ENCODE data around the gene HMG20B.

Gene HMG20B

GRCh38 chr19:3618811-3619630 is 46.3 kb downstream of the HMG20B start:
- no peak for DNase-seq (ENCODE audit: low read depth in 4 of 4, low spot score in 1 of 4)

GRCh38 chr19:3619631-3620012 is 46.9 kb downstream of the HMG20B start:
- DNase-seq (ENCODE audit: low read depth in 4 of 4, low spot score in 1 of 4), result no peak

GRCh38 chr19:3620145-3620816 is 47.5 kb downstream of the HMG20B start:
- DNase-seq (ENCODE audit: low read depth in 4 of 4, low spot score in 1 of 4), result no peak

- DNase-seq (ENCODE audit: low read depth in 4 of 4, low spot score in 1 of 4), result no peak
Observed at GRCh38 chr19:3620817-3621547, 48.2 kb downstream of the HMG20B start.

- DNase-seq (ENCODE audit: low read depth in 4 of 4, low spot score in 1 of 4), result no peak
Observed at GRCh38 chr19:3621689-3622088, 48.9 kb downstream of the HMG20B start.

- no peak for DNase-seq (ENCODE audit: low read depth in 4 of 4, low spot score in 1 of 4)
Observed at GRCh38 chr19:3622224-3622623, 49.5 kb downstream of the HMG20B start.

GRCh38 chr19:3623716-3624115 is 51.0 kb downstream of the HMG20B start:
- DNase-seq (ENCODE audit: low read depth in 4 of 4, low spot score in 1 of 4), result no peak

GRCh38 chr19:3625996-3626472 is 53.3 kb downstream of the HMG20B start:
- no peak for DNase-seq (ENCODE audit: low read depth in 4 of 4, low spot score in 1 of 4)

GRCh38 chr19:3626473-3627350 is 54.0 kb downstream of the HMG20B start, which contains the start of gene CACTIN:
Gene CACTIN, minus strand, starts transcription at chr19:3626790. Its CDS starts 28 bp downstream, at chr19:3626762.
- peak; percentile 96 to 99 (median 98) for DNase-seq (ENCODE audit: low read depth in 4 of 4, low spot score in 1 of 4)

GRCh38 chr19:3627351-3627723 is 54.6 kb downstream of the HMG20B start:
- DNase-seq (ENCODE audit: low read depth in 4 of 4, low spot score in 1 of 4), result no peak

Data from stimulated activated CD4-positive, alpha-beta T cell treated with anti-CD3 and anti-CD28 coated beads, Interleukin-1b, Interleukin-23, amount 100 ng/mL, for 24 hours (primary cell).